ENCODE results near the gene CMKLR1.

DNA sequence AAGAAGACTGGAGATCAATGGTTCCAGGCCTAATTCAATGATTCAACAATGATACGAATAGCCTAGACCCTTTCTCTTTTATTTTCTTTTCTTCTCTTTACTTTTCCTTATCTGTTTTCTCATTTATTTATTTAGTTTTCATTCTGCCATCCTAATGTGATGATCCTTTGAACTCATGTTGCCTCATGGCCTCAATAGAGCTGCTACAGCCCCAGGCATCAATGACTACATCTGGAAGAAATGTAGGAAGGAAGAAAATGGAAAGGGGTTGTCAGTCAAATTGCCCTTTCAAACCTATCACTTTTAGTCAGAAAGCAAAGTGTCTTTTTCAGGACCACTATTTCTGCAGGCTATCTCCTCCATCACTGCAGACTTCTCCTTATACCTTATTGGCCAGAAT, 69.9 kb downstream of the CMKLR1 start:
- TF ChIP-seq, protein P1, sequence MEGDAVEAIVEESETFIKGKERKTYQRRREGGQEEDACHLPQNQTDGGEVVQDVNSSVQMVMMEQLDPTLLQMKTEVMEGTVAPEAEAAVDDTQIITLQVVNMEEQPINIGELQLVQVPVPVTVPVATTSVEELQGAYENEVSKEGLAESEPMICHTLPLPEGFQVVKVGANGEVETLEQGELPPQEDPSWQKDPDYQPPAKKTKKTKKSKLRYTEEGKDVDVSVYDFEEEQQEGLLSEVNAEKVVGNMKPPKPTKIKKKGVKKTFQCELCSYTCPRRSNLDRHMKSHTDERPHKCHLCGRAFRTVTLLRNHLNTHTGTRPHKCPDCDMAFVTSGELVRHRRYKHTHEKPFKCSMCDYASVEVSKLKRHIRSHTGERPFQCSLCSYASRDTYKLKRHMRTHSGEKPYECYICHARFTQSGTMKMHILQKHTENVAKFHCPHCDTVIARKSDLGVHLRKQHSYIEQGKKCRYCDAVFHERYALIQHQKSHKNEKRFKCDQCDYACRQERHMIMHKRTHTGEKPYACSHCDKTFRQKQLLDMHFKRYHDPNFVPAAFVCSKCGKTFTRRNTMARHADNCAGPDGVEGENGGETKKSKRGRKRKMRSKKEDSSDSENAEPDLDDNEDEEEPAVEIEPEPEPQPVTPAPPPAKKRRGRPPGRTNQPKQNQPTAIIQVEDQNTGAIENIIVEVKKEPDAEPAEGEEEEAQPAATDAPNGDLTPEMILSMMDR (IDR thresholded peaks at IDR 0.05) = no peak
- no peak for TF ChIP-seq EZH2 (IDR thresholded peaks at IDR 0.05; ENCODE audit: borderline replicate concordance, insufficient read depth, low read depth, low read length, poor library complexity, severe bottlenecking)

All from B cell (primary cell).